Breast epithelium (tissue), 3 donors: ENCODE data around the gene ZSCAN5A.

Experiments
- CTCF ChIP-seq, 3 donors: fragments of 450-650 bp; IDR thresholded peaks; one replicate each; pipeline ENCODE4 v1.5.1; 2016 to 2017; ENCODE audit warnings: antibody characterized with exemption in 3 of 3, mild to moderate bottlenecking in 3 of 3, moderate library complexity in 3 of 3
- POLR2A ChIP-seq: fragments of 450-650 bp; IDR thresholded peaks from one replicate; pipeline ENCODE4 v1.6.1; 2016; ENCODE audit warnings: antibody characterized with exemption, mild to moderate bottlenecking, moderate library complexity
- POLR2AphosphoS5 ChIP-seq, 3 donors: sonication (generic); formaldehyde crosslinking; IDR thresholded peaks; one replicate each; pipeline ENCODE4 v1.6.1; 2017; ENCODE audit warnings: antibody characterized with exemption in 3 of 3

DNA sequence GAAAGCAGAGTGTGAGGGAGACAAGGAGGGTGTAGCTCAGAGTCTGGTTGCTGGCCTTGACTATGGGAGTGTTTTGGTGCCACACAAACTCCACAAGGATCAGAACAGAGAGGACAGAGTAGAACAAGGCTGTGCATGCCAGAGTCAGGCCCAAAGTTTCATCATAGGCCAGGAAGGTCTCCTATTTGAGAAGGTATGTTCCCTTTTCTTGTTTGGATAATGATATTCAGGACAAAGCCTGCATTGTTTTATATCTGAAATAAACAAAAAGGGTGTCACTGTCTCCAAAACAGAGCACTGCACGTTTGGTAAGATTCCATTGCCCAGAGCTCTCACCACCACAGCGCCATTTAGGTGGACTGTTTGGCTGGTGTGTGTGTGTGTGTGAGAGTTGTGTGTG, 3.1 kb upstream of the ZSCAN5A start:
- TF ChIP-seq CTCF (IDR thresholded peaks at IDR 0.05) (no peak), POLR2AphosphoS5 (IDR thresholded peaks at IDR 0.05) (no peak), POLR2A (no peak)
